ENCODE measurements around the gene PDZRN3.
"Not testable (repeated sequence)": the region's sequence is repeated elsewhere in the genome, so short reads cannot be mapped to it uniquely, and the experiment has no call there.

The PDZRN3 gene

DNA sequence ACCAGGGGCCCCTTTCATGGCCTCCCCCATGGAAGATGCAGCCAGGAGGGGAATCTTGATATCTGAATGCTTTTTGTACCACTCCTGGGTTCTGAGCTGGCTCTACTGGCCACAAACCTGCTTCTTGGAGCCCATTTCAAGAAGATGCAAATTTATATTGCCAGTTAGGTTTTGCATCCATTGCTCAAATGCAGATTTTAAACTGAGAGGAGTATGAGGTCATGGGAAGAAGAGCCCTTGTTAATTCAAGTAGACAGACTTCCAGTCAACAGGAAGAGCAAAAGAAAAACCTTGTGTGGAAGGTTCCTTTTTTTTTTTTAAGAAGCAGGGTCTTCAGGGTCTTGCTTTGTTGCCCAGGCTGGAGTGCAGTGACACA, 133.5 kb downstream of the PDZRN3 start:
- DNase-seq (ENCODE audit: low read depth in 2 of 2): no peak

DNA sequence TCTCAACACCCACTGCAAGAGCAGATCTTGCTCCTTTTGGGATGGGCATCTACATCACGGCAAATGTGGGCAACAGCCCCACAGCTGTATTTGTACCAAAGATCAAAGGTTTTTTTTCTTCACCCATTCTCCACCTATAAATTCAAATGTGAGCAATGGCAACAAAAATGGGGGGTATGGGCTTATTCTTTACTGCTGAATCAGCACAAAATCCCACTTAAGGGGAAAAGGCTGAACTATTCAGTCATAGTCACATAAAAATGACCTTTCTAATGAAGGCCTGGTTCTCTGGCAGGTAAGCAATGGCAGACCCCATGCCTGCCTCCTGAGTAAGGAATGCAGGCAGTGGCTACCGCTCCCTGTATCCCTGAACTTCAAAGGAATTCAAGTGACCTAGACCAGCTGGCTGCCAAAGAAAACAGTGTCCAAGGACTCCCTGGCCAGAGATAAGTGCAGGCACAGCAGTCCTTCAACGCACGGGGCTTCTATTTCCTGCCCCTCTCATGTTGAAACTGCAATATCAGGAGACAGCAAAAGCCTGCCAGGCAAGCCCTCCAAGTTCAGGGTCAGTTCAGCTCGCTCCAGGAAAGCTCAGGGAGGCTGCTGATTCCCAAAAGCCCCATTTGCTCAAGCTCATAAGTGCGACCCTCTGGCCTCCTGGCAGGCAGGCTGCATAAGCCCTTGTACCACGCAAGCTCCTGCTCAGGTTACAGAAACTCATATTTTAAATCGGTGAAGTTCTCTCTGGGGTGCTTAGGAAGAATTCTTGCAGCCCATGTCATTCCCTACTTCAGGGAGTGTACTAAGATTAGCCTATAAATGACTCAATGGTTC, 134.1 kb downstream of the PDZRN3 start:
- no peak for DNase-seq (ENCODE audit: low read depth in 2 of 2)

DNA sequence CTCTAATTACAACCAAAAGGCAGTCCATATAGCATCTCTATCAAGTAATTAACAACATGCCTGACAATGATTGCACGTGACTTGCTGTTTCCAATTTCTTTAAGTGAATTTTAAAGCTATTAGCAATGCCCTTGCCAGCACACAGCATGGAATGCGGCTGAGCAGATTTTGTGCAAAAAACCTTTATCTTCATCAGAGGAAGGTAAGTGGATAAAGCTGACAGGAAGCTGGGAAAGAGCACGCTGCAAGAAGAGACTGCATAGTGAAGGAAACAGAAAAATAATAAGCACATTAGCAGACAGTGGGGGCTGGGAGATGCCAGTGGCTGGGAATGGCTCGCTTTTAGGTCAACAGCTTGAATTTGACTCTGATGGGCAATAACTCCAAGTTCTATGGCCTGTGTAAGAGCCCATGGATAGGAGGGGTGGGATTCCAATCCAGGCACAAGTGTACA, 138.8 kb downstream of the PDZRN3 start:
- no peak for DNase-seq (ENCODE audit: low read depth in 2 of 2)

- no peak for DNase-seq (ENCODE audit: low read depth in 2 of 2)
Measured at GRCh38 chr3:73484656-73485248, 140.0 kb downstream of the PDZRN3 start.

GRCh38 chr3:73481888-73482287, 142.9 kb downstream of the PDZRN3 start:
- DNase-seq (ENCODE audit: low read depth in 2 of 2): no peak

DNA sequence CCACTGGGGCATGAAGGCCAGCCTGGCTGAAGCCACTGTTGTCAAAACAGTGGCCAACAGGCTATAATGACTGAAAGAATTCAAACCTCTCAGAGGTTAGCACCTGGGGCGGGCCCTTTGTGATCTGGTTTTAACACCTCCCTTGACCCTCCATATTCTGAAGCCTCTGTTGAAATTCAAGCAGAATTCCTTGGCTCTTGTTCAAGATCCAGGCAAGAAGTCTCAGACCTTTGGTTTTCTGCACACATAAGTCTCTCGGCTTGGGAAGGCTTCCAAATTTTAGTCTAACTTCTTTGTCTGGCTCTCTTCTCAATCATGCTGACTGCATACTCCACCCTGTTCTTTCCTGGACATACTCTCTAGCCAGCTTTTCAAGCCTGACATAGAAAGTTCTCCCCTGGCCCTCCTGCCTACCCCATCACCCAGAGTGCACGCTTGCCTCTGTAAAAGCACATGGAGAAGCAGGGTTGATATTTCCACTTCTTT, 144.5 kb downstream of the PDZRN3 start:
- DNase-seq (ENCODE audit: low read depth in 2 of 2): no peak

GRCh38 chr3:73479325-73479724, 145.4 kb downstream of the PDZRN3 start:
- no peak for DNase-seq (ENCODE audit: low read depth in 2 of 2)

GRCh38 chr3:73478858-73479257, 145.9 kb downstream of the PDZRN3 start:
- DNase-seq (ENCODE audit: low read depth in 2 of 2): no peak

GRCh38 chr3:73475717-73476116, 149.0 kb downstream of the PDZRN3 start:
- DNase-seq (ENCODE audit: low read depth in 2 of 2): no peak

DNA sequence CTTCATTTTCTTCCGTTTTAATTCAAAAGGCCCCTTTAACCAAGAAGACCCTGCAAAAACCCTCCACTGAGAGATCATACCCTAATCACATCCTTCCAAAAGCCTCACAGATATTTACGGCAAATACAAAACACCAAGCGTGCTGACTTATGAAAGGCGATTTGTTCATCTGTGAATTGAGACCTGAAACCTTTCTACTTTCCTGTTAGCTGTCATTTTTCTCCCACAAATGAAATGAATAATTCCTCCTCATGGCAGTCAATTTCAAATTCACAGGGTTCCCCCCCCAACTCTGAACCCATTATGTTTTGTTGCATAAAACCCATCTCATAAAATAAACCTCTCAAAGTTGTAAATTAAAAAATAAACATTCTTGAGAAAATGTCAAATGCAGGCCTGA, 149.6 kb downstream of the PDZRN3 start:
- no peak for DNase-seq (ENCODE audit: low read depth in 2 of 2)

DNA sequence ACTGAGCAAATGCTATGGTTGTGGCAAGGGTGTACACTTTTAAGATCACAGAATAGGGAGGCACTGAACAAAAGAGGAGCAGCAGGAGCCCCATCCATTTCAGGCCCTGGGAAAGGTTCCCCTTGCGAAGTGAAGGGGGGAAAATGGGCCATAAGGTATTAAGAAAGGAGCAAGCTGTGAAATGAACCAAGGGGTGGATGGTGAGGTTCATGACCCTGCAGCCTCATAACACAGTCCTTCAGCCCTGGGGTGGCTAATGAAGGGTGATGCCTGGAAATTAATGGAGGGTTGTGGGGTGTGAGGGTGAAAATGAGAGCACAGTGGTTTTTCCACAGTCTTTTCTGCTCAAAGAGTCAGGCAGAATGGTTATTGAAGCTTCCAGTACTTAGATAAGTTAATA, 150.1 kb downstream of the PDZRN3 start:
- no peak for DNase-seq (ENCODE audit: low read depth in 2 of 2)

- DNase-seq (ENCODE audit: low read depth in 2 of 2): no peak
Measured at GRCh38 chr3:73473898-73474416, 150.8 kb downstream of the PDZRN3 start.

GRCh38 chr3:73473181-73473897, 151.4 kb downstream of the PDZRN3 start:
- DNase-seq (ENCODE audit: low read depth in 2 of 2): no peak

DNA sequence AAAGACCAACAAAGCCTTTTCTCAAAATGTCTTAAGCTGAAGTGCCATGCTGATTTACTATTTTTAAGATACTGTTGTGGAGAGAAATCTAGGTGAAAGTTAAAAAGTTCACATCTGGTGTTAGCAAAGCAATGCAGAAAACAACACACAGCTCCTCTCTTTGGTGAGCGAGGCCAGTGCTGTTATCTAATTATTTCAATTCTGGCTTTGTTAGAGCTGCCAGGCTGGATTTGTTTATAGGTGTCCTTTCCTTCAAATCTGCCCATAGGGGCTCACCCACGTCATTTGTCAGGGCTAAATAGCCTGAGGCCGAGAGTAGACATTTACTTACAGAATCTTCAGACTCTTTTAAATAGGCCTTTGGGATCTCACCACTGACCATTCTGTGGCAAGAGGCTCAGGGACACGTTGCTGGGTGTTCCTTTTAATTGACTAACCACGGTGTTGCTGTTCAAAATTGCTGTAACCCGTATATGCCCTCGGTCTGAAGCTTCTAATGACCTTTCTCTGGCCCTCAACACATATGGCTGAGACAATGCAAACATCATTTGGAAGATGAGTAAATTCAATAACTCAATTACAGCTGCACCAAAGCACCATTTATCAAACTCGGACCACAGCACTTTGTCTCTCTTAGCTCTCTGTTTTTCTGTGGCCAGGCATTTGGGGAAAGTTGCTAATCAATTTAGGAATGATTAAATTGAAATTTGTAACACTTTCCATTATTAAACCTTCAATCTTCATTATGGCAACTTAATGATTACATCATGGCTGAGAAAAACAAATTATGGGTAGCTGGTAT, 152.6 kb downstream of the PDZRN3 start:
- no peak for DNase-seq (ENCODE audit: low read depth in 2 of 2)

DNA sequence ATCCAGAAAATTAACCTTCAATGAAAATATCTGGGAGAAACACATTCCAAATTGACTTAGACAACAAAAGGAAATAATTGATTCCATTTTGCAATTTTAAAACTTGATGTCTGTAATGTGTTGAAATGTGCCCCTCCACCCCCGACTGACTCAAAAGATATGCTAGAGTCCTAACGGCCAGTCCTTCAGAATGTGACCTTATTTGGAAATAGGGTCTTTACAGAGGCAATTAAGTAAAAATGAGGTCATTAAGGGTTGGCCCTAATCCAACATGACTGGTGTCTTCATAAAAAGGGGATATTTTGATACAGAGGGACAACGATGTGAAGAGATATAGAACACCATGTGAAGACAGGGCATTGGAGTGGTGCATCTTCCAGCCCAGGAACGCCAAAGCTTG, 153.9 kb downstream of the PDZRN3 start:
- DNase-seq (ENCODE audit: low read depth in 2 of 2): no peak

GRCh38 chr3:73469331-73469730, 155.4 kb downstream of the PDZRN3 start:
- DNase-seq (ENCODE audit: low read depth in 2 of 2): no peak

- DNase-seq (ENCODE audit: low read depth in 2 of 2): no peak
Measured at GRCh38 chr3:73467211-73467610, 157.5 kb downstream of the PDZRN3 start.

DNA sequence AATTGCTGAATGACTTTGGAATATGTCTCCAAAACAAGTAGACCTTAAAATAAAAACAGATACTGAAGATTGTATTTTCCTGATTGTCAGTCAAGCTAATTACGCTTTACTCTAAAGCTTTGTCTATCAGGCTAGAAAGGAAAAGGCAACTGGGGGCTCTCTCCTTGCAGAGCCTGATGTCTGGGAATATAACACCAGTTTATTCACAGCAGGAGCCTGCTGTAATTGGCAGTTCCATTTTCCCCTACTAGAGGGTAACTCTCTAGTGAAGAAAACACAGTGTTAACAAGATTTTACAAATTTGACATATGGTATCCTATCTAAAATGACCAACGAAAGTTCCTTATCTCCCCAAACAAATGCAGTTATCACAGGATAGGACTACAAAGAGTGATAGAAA, 158.8 kb downstream of the PDZRN3 start:
- no peak for DNase-seq (ENCODE audit: low read depth in 2 of 2)

DNA sequence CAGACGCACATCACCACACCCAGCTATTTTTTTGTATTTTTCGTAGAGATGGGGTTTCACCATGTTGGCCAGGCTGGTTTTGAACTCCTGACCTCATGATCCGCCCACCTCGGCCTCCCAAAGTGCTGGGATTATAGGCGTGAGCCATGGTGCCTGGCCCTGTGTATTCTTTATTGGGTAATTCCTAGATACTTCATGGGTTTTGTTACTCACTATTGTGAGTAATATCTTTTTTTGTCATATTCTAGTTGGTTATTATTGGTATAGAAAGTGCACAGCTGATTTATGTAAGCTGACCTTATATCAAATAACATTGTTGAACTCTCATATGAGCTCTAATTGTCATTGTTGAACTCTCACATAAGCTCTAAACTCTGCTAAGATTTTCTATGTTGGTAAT, 160.6 kb downstream of the PDZRN3 start:
- DNase-seq (ENCODE audit: low read depth in 2 of 2): not testable (repeated sequence)

DNA sequence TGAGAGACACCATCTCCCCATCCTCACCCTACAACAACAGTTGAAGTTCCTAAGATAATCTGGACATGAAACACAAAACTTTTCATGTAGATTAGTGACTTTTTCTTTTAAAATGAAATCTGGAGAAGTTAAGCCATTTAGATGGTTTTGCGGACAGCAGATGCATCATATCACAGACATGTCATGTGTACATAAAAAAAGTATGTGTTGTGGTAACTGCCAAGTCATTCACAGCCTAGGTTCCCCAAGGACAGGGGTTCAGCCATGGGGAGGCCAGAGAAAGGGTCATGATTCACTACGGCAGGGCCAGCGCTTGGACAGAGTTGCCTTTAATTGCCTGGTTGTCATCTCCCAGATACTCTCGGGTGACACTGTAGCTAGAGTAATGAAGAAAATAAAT, 163.2 kb downstream of the PDZRN3 start:
- no peak for DNase-seq (ENCODE audit: low read depth in 2 of 2)

- no peak for DNase-seq (ENCODE audit: low read depth in 2 of 2)
Measured at GRCh38 chr3:73459711-73460110, 165.0 kb downstream of the PDZRN3 start.

GRCh38 chr3:73453666-73454065, 171.1 kb downstream of the PDZRN3 start:
- DNase-seq (ENCODE audit: low read depth in 2 of 2): no peak
